Measurements from ENCODE around the gene CLCF1. TPM values are rescaled to one million over a fixed set of nuclear protein-coding genes. Genes with fewer than 3 reads are reported as not detected.

The CLCF1 gene
- polyA plus RNA-seq, 1 donor (not counting 4 experiments of a cell fraction or from before 2014, with no cell fraction given): 2.7 TPM

DNA sequence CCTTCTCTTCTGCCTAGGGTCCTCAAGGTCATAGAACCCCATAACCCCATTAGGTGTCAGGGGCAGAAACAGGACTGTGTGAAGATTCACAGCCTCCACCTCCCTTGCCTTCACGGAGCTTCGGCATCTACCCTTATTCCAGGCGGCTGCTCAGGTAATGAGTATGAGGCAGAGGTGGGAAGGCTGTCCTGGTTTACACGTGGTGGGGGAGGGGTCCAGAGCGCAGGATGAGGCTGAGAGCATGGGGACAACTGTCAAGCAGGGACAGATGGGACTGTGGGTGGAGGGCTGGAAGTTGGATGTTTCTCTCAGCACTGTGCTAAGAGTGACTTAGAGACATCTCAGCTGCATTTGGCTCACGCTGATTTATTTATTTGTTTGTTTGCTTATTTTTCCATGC is 14.1 kb upstream of the CLCF1 start:
- Histone ChIP-seq H4K20me1 (ENCODE audit: control insufficient read depth, extremely low read depth, insufficient read depth, low read length) (no peaks in the 10 kb centered on the region), H3K9ac (ENCODE audit: control insufficient read depth, extremely low read depth, insufficient read depth, low read length) (no peak overlapping the region), H3K79me2 (ENCODE audit: control insufficient read depth, insufficient read depth, low read length) (peaks cover 8% of the 10 kb centered on the region), H3K4me1 (ENCODE audit: control insufficient read depth, extremely low read depth, insufficient read depth, low read length) (peaks cover 21% of the 10 kb centered on the region), H3K27me3 (ENCODE audit: control insufficient read depth, extremely low read depth, insufficient read depth, low read length) (no peaks in the 10 kb centered on the region), H3K27ac (ENCODE audit: control insufficient read depth, insufficient read depth, low read length) (no peak overlapping the region), H2AFZ (ENCODE audit: control insufficient read depth, low read length) (no peak overlapping the region), H3K4me3 (ENCODE audit: control insufficient read depth in 2 of 3, extremely low read depth in 1 of 3, insufficient read depth in 2 of 3, low read depth in 1 of 3, low read length in 3 of 3) (no peak overlapping the region), H3K9me3 (ENCODE audit: control insufficient read depth, low read depth, low read length) (no peaks in the 10 kb centered on the region), H3K36me3 (ENCODE audit: control insufficient read depth in 2 of 2, extremely low read depth in 1 of 2, insufficient read depth in 2 of 2, low read length in 2 of 2) (no peaks in the 10 kb centered on the region), H3K9me1 (ENCODE audit: control insufficient read depth, extremely low read depth, insufficient read depth, low read length) (no peaks in the 10 kb centered on the region), H3K4me2 (ENCODE audit: control insufficient read depth, extremely low read depth, insufficient read depth, low read depth, low read length) (no peak overlapping the region)
- DNase-seq (ENCODE audit: low read depth, low spot score) (no peak), FAIRE-seq (no peak)
- dilution Hi-C loops (cut with MboI; ENCODE audit: extremely low pct_ligation_motif_present, low sequenced_read_pairs): no loop called here
- TF ChIP-seq, protein P1, sequence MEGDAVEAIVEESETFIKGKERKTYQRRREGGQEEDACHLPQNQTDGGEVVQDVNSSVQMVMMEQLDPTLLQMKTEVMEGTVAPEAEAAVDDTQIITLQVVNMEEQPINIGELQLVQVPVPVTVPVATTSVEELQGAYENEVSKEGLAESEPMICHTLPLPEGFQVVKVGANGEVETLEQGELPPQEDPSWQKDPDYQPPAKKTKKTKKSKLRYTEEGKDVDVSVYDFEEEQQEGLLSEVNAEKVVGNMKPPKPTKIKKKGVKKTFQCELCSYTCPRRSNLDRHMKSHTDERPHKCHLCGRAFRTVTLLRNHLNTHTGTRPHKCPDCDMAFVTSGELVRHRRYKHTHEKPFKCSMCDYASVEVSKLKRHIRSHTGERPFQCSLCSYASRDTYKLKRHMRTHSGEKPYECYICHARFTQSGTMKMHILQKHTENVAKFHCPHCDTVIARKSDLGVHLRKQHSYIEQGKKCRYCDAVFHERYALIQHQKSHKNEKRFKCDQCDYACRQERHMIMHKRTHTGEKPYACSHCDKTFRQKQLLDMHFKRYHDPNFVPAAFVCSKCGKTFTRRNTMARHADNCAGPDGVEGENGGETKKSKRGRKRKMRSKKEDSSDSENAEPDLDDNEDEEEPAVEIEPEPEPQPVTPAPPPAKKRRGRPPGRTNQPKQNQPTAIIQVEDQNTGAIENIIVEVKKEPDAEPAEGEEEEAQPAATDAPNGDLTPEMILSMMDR (optimal IDR thresholded peaks at IDR 0.05 in 1 of 3, IDR thresholded peaks at IDR 0.05 in 1 of 3, conservative IDR thresholded peaks at IDR 0.05 in 1 of 3; ENCODE audit: extremely low read depth in 1 of 3, insufficient read depth in 2 of 3, low read length in 3 of 3): no peak
- no peak for TF ChIP-seq EZH2 (IDR thresholded peaks at IDR 0.05; ENCODE audit: low read length)

DNA sequence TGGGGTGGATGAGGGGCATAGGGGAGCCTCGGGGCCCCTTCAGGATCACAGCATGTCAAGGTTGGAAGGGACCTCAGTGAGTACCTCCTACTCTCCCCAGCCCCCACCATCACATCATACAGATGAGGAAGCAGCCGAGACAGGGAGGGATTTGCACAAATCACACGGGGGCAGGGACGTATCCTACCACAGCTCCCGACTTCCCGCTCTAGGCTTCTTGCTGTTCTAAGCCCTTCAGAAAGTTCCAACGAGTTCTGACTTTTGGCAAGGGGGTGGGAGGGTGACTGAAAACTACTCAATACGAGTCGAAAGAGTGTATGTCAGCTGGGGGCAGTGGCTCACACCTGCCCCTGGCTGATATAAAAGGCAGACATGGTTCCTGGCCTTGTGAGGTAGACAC is 13.7 kb upstream of the CLCF1 start:
- H3K79me2 ChIP-seq (ENCODE audit: control insufficient read depth, insufficient read depth, low read length): peaks cover 6% of the 10 kb centered on the region
- TF ChIP-seq, protein P1 (optimal IDR thresholded peaks at IDR 0.05 in 1 of 3, IDR thresholded peaks at IDR 0.05 in 1 of 3, conservative IDR thresholded peaks at IDR 0.05 in 1 of 3; ENCODE audit: extremely low read depth in 1 of 3, insufficient read depth in 2 of 3, low read length in 3 of 3): no peak
- no peak for TF ChIP-seq EZH2 (IDR thresholded peaks at IDR 0.05; ENCODE audit: low read length)
- no peak overlapping the region for H2AFZ ChIP-seq (ENCODE audit: control insufficient read depth, low read length)
- DNase-seq (ENCODE audit: low read depth, low spot score): no peak
- H3K9me3 ChIP-seq (ENCODE audit: control insufficient read depth, low read depth, low read length): no peaks in the 10 kb centered on the region
- H3K4me2 ChIP-seq (ENCODE audit: control insufficient read depth, extremely low read depth, insufficient read depth, low read depth, low read length): no peak overlapping the region
- H3K9ac ChIP-seq (ENCODE audit: control insufficient read depth, extremely low read depth, insufficient read depth, low read length): no peak overlapping the region
- no peak overlapping the region for H3K4me3 ChIP-seq (ENCODE audit: control insufficient read depth in 2 of 3, extremely low read depth in 1 of 3, insufficient read depth in 2 of 3, low read depth in 1 of 3, low read length in 3 of 3)
- H3K4me1 ChIP-seq (ENCODE audit: control insufficient read depth, extremely low read depth, insufficient read depth, low read length): peaks cover 19% of the 10 kb centered on the region
- H3K27me3 ChIP-seq (ENCODE audit: control insufficient read depth, extremely low read depth, insufficient read depth, low read length): no peaks in the 10 kb centered on the region
- no peaks in the 10 kb centered on the region for H3K36me3 ChIP-seq (ENCODE audit: control insufficient read depth in 2 of 2, extremely low read depth in 1 of 2, insufficient read depth in 2 of 2, low read length in 2 of 2)
- H3K27ac ChIP-seq (ENCODE audit: control insufficient read depth, insufficient read depth, low read length): no peak overlapping the region
- no peak for FAIRE-seq
- H4K20me1 ChIP-seq (ENCODE audit: control insufficient read depth, extremely low read depth, insufficient read depth, low read length): no peaks in the 10 kb centered on the region
- dilution Hi-C loops (cut with MboI; ENCODE audit: extremely low pct_ligation_motif_present, low sequenced_read_pairs): no loop called here
- H3K9me1 ChIP-seq (ENCODE audit: control insufficient read depth, extremely low read depth, insufficient read depth, low read length): no peaks in the 10 kb centered on the region

All from keratinocyte (primary cell).